ENCODE data around the gene PLAAT1.

GRCh38 chr3:193240850-193241706 is at the start of gene PLAAT1:
- TF ChIP-seq, protein P1, sequence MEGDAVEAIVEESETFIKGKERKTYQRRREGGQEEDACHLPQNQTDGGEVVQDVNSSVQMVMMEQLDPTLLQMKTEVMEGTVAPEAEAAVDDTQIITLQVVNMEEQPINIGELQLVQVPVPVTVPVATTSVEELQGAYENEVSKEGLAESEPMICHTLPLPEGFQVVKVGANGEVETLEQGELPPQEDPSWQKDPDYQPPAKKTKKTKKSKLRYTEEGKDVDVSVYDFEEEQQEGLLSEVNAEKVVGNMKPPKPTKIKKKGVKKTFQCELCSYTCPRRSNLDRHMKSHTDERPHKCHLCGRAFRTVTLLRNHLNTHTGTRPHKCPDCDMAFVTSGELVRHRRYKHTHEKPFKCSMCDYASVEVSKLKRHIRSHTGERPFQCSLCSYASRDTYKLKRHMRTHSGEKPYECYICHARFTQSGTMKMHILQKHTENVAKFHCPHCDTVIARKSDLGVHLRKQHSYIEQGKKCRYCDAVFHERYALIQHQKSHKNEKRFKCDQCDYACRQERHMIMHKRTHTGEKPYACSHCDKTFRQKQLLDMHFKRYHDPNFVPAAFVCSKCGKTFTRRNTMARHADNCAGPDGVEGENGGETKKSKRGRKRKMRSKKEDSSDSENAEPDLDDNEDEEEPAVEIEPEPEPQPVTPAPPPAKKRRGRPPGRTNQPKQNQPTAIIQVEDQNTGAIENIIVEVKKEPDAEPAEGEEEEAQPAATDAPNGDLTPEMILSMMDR (IDR thresholded peaks at IDR 0.05) = no peak
- TF ChIP-seq POLR2A (IDR thresholded peaks at IDR 0.05) = no peak

Measured in heart left ventricle (tissue), 13 donors.